NB4 (cell line): ENCODE data around the gene AGXT.

Experiments used
- DNase-seq: peaks from one replicate; pipeline ENCODE4 v3.0.0; 2010; ENCODE audit warnings: low read depth
- H3K4me3 ChIP-seq: one replicate; pipeline ENCODE4 v1.5.1; 2011; ENCODE audit warnings: mild to moderate bottlenecking, low read depth, low read length, moderate library complexity
- MYC ChIP-seq: IDR thresholded peaks from 2 replicates; pipeline ENCODE4 v1.6.1; 2011; ENCODE audit warnings: low read depth, low read length
- POLR2A ChIP-seq: IDR thresholded peaks from 2 replicates; pipeline ENCODE4 v1.6.1; 2011; ENCODE audit warnings: mild to moderate bottlenecking; ENCODE audit not compliant: insufficient read length; ENCODE audit errors: extremely low read depth
- TF ChIP-seq, protein P1 (sequence below): IDR thresholded peaks from 2 replicates; pipeline ENCODE4 v1.6.1; 2011; ENCODE audit warnings: low read depth, low read length
- TF ChIP-seq, protein P2 (sequence below): IDR thresholded peaks from one replicate; pipeline ENCODE4 v1.5.1; 2012; ENCODE audit warnings: low read depth, low read length

The AGXT gene

DNA sequence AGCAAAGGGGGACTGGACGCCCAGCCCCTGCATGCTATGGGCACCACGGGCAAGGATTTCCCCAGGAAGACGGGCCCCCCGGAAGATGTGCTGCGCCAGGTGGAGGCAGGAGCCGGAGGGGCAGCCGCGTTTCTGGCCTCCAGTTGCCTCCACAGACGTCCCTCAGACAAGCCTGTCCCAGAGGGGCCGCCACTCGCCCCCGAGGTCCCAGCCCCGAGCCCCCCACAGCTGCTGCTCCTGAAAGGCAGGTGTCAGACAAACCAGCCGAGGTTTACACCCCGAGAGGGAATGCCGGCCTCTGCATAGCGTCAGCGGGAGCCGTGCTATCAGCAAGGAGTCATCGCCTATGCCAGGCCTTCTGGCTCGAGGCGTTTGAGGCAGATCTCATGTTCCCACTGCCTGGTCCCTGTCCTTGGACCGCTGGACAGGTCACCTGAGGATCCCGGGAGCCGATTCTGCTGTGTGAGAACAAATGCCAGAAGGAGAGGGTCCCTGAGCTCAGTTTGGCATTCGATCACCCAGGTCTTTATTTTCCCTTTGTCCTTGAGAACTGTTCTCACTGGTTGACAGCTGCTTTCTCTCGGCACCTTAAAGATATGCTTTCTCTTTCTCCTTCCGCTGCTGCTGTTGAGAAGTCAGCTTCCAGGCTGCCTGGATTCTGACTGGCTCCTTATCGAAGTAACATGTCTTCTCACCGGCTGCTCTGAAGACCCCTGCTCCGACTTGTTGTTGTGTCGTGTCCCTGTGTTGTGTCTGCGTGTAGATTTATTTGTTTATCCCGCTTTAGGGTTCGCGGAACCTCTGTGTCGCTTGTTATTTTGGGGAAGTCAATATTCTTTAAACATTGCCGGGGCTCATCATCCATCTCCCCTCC is 58.1 kb downstream of the AGXT start:
- DNase-seq, result no peak
- no peak overlapping the region for H3K4me3 ChIP-seq
- TF ChIP-seq, protein P1, sequence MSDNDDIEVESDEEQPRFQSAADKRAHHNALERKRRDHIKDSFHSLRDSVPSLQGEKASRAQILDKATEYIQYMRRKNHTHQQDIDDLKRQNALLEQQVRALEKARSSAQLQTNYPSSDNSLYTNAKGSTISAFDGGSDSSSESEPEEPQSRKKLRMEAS, result no peak
- TF ChIP-seq, protein P2, sequence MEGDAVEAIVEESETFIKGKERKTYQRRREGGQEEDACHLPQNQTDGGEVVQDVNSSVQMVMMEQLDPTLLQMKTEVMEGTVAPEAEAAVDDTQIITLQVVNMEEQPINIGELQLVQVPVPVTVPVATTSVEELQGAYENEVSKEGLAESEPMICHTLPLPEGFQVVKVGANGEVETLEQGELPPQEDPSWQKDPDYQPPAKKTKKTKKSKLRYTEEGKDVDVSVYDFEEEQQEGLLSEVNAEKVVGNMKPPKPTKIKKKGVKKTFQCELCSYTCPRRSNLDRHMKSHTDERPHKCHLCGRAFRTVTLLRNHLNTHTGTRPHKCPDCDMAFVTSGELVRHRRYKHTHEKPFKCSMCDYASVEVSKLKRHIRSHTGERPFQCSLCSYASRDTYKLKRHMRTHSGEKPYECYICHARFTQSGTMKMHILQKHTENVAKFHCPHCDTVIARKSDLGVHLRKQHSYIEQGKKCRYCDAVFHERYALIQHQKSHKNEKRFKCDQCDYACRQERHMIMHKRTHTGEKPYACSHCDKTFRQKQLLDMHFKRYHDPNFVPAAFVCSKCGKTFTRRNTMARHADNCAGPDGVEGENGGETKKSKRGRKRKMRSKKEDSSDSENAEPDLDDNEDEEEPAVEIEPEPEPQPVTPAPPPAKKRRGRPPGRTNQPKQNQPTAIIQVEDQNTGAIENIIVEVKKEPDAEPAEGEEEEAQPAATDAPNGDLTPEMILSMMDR, result no peak
- TF ChIP-seq MYC (no peak), POLR2A (no peak)

DNA sequence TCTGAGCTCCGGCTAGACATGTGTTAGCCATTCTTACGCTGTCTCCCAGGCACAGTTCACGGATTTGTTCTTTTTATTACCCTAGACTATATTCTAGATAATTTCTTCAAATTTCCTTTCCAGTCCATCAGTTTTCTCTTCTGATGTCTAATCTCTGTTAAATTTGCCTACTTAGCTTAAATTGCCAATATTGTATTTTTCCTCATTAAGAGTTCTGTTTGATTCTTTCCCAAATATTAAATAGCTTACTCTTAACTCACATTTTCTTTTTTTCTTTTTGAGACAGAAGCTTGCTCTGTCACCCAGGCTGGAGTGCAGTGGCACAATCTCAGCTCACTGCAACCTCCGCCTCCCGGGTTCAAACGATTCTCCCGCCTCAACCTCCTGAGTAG is 58.8 kb downstream of the AGXT start:
- H3K4me3 ChIP-seq, result no peak overlapping the region
- DNase-seq, result no peak
- no peak for TF ChIP-seq POLR2A
- TF ChIP-seq, protein P1, result no peak
- TF ChIP-seq, protein P2, result no peak
- no peak for TF ChIP-seq MYC

DNA sequence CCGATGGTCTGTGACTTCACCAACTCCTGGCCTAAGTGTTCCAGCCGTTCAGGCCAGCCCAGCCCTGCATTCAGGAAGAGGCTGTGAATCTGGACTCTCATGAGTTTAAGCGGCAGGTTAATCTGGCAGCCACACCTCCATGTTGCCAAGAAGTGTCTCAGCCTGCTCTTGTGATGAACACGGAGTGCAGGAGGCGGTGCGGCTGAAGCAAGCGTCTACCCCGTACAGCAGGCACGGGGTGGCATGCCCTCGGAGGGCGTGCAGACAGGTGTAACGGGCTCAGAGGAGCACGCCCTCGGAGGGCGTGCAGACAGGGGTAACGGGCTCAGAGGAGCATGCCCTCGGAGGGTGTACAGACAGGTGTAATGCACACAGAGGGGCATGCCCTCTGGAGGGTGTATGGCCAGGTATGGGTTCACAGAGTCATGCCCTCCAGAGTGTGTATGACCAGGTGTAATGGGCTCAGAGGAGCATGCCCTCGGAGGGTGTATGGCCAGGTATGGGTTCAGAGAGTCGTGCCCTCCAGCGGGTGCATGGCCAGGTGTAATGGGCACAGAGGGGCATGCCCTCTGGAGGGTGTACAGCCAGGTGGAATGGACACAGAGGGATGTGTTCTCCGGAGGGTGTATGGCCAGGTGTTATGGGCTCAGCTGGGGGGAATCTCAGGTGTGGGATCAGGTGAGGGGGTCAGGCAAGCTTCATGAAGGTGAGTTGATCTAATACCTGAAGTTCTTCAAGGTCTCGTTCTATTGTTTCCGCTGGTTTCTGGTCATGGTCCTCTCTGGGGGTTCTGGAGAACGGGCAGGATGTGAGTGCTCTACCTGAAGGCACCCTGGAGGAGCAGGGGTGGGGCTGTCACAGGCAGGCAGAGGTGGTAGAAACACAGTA is 60.1 kb downstream of the AGXT start:
- no peak for TF ChIP-seq POLR2A
- TF ChIP-seq MYC, result no peak
- TF ChIP-seq, protein P1, result no peak
- TF ChIP-seq, protein P2, result no peak
- H3K4me3 ChIP-seq, result no peak overlapping the region
- DNase-seq, result no peak

DNA sequence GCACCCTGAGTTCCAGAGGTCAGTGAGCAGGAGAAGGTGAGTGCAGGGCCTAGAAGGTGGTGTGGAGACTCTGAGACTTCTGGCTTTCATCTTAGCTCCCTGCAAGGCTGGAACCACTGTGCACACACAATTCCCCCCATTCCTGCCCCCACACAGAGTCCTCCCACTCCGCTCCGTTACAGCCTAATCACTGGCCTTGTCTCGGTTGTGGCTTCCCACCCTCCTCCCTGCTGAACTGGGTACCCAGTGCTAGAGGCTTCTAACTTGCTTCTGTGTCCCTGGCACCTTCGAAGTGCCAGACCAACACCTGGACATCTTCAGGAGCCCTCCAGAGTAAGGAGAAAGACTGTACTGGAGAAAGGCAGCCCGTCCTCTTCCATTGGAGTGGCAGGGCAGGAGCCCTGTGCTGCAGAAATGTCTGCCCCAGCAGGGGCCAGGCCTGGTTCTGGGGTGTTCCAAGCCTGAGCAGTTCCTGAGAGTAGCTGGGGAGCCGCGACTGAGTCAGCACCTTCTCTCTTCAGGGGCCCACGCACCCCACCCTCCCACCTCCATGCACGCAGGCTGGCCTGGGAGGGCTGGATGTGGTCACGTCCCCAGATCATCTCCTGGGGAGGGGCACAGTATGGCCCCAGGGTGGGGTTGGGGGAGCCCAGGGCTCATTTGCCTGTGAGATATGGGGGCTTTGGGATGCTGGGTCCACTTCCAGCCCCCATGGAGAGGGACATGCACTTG is 60.9 kb downstream of the AGXT start:
- DNase-seq, result no peak
- no peak overlapping the region for H3K4me3 ChIP-seq
- TF ChIP-seq, protein P1, result no peak
- TF ChIP-seq MYC (no peak), POLR2A (no peak)
- TF ChIP-seq, protein P2, result no peak
